Measurements from ENCODE around the gene RSPO1. TPM values are rescaled to one million over a fixed set of nuclear protein-coding genes. Genes with fewer than 3 reads are reported as not detected.

RSPO1 gene
- polyA plus RNA-seq, 1 of the 3 experiments (the other 2 are of a cell fraction): 0.03 TPM

DNA sequence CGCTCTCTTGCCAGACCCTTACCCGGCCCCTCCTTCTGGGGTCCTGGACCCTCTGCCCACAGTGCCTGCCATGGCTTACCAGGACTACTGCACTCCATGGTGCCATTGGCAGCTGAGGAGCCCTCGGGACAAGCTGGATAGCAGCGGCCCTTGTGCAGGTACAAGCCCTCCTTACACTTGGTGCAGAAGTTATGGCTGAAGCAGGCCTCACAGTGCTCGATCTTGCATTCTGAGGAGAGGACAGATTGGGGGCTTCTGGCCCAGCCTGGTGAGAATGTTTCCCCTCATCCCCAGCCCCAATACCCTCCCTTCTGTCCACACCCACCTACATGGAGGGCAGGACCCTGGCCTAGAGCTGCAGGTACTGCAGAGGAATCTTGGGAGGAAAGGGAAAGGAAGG lies 20.6 kb downstream of the RSPO1 start:
- POLR2A ChIA-PET: no interaction called here
- no peaks in the 10 kb centered on the region for H4K20me1 ChIP-seq (ENCODE audit: insufficient read depth)
- no peaks in the 10 kb centered on the region for H3K79me2 ChIP-seq (ENCODE audit: insufficient read depth)
- no peak overlapping the region for H2AFZ ChIP-seq (ENCODE audit: low read depth)
- H3K4me3 ChIP-seq (ENCODE audit: low read depth in 2 of 2, low read length in 1 of 2): no peak overlapping the region
- no peaks in the 10 kb centered on the region for H3K36me3 ChIP-seq (replicated peaks in 1 of 2; ENCODE audit: control insufficient read depth in 1 of 2, insufficient read depth in 2 of 2, low read length in 1 of 2)
- TF ChIP-seq EP300 (IDR thresholded peaks at IDR 0.05; ENCODE audit: borderline replicate concordance in 1 of 2, low read depth in 1 of 2, low read length in 1 of 2): no peak
- no peak for TF ChIP-seq TCF12 (IDR thresholded peaks at IDR 0.05)
- no peak for TF ChIP-seq TEAD4 (IDR thresholded peaks at IDR 0.05; ENCODE audit: borderline replicate concordance, insufficient read depth)
- no peak for TF ChIP-seq CHD2 (IDR thresholded peaks at IDR 0.05; ENCODE audit: low read length, partially characterized antibody)
- no peak for TF ChIP-seq RCOR1 (IDR thresholded peaks at IDR 0.05; ENCODE audit: low read length)
- TF ChIP-seq EZH2phosphoT487 (IDR thresholded peaks at IDR 0.05; ENCODE audit: borderline replicate concordance, low read depth): no peak
- TF ChIP-seq NRF1 (IDR thresholded peaks at IDR 0.05; ENCODE audit: low read depth, low read length): no peak
- no peak overlapping the region for H3K27ac ChIP-seq (ENCODE audit: low read depth in 2 of 2, low read length in 1 of 2)
- H3K27me3 ChIP-seq (ENCODE audit: insufficient read depth): peaks cover 35% of the 10 kb centered on the region
- WGBS (ENCODE audit: low lambda C conversion rate): 38% methylated on average over 2 of the region's 5 CpGs
- no peaks in the 10 kb centered on the region for H3K9me3 ChIP-seq
- no peaks in the 10 kb centered on the region for H3K9me2 ChIP-seq
- H3K4me2 ChIP-seq: no peak overlapping the region
- no peaks in the 10 kb centered on the region for H3F3A ChIP-seq (replicated peaks; ENCODE audit: insufficient read depth)
- CTCF ChIA-PET: interaction anchor here (0.6 to 7.1 kb wide), 2 partner anchors 12 to 68 kb away, joined by 3 to 62 read pairs; no protein-coding TSS in a partner anchor
- H3K9ac ChIP-seq: no peak overlapping the region
- no peaks in the 10 kb centered on the region for H3K4me1 ChIP-seq (ENCODE audit: control insufficient read depth in 1 of 2, insufficient read depth in 2 of 2, low read depth in 1 of 2, low read length in 1 of 2)
- DNase-seq: no peak

- TF ChIP-seq CTCF (IDR thresholded peaks at IDR 0.05) (no peak), GABPA (IDR thresholded peaks at IDR 0.05; ENCODE audit: low read depth) (no peak), FOXM1 (IDR thresholded peaks at IDR 0.05; ENCODE audit: low read depth) (no peak), YY1 (IDR thresholded peaks at IDR 0.05; ENCODE audit: low read depth) (no peak), NFIC (IDR thresholded peaks at IDR 0.05; ENCODE audit: borderline replicate concordance) (no peak), POLR2AphosphoS5 (IDR thresholded peaks at IDR 0.05; ENCODE audit: low read depth, low read length) (no peak), NRF1 (IDR thresholded peaks at IDR 0.05; ENCODE audit: low read depth, low read length) (no peak), MXI1 (IDR thresholded peaks at IDR 0.05; ENCODE audit: low read depth, low read length) (no peak)
- TF ChIP-seq, protein P1, sequence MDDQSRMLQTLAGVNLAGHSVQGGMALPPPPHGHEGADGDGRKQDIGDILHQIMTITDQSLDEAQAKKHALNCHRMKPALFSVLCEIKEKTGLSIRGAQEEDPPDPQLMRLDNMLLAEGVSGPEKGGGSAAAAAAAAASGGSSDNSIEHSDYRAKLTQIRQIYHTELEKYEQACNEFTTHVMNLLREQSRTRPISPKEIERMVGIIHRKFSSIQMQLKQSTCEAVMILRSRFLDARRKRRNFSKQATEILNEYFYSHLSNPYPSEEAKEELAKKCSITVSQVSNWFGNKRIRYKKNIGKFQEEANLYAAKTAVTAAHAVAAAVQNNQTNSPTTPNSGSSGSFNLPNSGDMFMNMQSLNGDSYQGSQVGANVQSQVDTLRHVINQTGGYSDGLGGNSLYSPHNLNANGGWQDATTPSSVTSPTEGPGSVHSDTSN (IDR thresholded peaks at IDR 0.05): no peak
- TF ChIP-seq, protein P2, sequence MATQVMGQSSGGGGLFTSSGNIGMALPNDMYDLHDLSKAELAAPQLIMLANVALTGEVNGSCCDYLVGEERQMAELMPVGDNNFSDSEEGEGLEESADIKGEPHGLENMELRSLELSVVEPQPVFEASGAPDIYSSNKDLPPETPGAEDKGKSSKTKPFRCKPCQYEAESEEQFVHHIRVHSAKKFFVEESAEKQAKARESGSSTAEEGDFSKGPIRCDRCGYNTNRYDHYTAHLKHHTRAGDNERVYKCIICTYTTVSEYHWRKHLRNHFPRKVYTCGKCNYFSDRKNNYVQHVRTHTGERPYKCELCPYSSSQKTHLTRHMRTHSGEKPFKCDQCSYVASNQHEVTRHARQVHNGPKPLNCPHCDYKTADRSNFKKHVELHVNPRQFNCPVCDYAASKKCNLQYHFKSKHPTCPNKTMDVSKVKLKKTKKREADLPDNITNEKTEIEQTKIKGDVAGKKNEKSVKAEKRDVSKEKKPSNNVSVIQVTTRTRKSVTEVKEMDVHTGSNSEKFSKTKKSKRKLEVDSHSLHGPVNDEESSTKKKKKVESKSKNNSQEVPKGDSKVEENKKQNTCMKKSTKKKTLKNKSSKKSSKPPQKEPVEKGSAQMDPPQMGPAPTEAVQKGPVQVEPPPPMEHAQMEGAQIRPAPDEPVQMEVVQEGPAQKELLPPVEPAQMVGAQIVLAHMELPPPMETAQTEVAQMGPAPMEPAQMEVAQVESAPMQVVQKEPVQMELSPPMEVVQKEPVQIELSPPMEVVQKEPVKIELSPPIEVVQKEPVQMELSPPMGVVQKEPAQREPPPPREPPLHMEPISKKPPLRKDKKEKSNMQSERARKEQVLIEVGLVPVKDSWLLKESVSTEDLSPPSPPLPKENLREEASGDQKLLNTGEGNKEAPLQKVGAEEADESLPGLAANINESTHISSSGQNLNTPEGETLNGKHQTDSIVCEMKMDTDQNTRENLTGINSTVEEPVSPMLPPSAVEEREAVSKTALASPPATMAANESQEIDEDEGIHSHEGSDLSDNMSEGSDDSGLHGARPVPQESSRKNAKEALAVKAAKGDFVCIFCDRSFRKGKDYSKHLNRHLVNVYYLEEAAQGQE (IDR thresholded peaks at IDR 0.05; ENCODE audit: low read depth, low read length): no peak
- H4K20me1 ChIP-seq (ENCODE audit: insufficient read depth): no peaks in the 10 kb centered on the region
- CTCF ChIA-PET: interaction anchor here (1.5 to 7.1 kb wide), 3 partner anchors 10 to 71 kb away, joined by 3 to 62 read pairs (median 6); no protein-coding TSS in a partner anchor
- no peaks in the 10 kb centered on the region for H3K9me3 ChIP-seq
- no peaks in the 10 kb centered on the region for H3K79me2 ChIP-seq (ENCODE audit: insufficient read depth)
- WGBS (ENCODE audit: low lambda C conversion rate): 40% methylated on average over 3 of the region's 4 CpGs
- no peaks in the 10 kb centered on the region for H3F3A ChIP-seq (replicated peaks; ENCODE audit: insufficient read depth)
- H3K4me1 ChIP-seq (ENCODE audit: control insufficient read depth in 1 of 2, insufficient read depth in 2 of 2, low read depth in 1 of 2, low read length in 1 of 2): no peaks in the 10 kb centered on the region
- no peak overlapping the region for H2AFZ ChIP-seq (ENCODE audit: low read depth)
- DNase-seq: no peak
- H3K4me3 ChIP-seq (ENCODE audit: low read depth in 2 of 2, low read length in 1 of 2): no peak overlapping the region
- POLR2A ChIA-PET: no interaction called here
- H3K27ac ChIP-seq (ENCODE audit: low read depth in 2 of 2, low read length in 1 of 2): no peak overlapping the region
- H3K4me2 ChIP-seq: no peak overlapping the region
- no peaks in the 10 kb centered on the region for H3K36me3 ChIP-seq (replicated peaks in 1 of 2; ENCODE audit: control insufficient read depth in 1 of 2, insufficient read depth in 2 of 2, low read length in 1 of 2)
- no peaks in the 10 kb centered on the region for H3K9me2 ChIP-seq
- H3K9ac ChIP-seq: no peak overlapping the region
- peaks cover 36% of the 10 kb centered on the region for H3K27me3 ChIP-seq (ENCODE audit: insufficient read depth)
Observed at GRCh38 chr1:37612186-37612585, 22.5 kb downstream of the RSPO1 start.
